ENCODE measurements around the gene JPH4.
"Not testable (repeated sequence)": the region's sequence is repeated elsewhere in the genome, so short reads cannot be mapped to it uniquely, and the experiment has no call there.

The JPH4 gene

GRCh38 chr14:23538050-23538718, 40.4 kb downstream of the JPH4 start:
- no peak for TF ChIP-seq EZH2phosphoT487 (IDR thresholded peaks at IDR 0.05; ENCODE audit: borderline replicate concordance, low read length)
- TF ChIP-seq, protein P1, sequence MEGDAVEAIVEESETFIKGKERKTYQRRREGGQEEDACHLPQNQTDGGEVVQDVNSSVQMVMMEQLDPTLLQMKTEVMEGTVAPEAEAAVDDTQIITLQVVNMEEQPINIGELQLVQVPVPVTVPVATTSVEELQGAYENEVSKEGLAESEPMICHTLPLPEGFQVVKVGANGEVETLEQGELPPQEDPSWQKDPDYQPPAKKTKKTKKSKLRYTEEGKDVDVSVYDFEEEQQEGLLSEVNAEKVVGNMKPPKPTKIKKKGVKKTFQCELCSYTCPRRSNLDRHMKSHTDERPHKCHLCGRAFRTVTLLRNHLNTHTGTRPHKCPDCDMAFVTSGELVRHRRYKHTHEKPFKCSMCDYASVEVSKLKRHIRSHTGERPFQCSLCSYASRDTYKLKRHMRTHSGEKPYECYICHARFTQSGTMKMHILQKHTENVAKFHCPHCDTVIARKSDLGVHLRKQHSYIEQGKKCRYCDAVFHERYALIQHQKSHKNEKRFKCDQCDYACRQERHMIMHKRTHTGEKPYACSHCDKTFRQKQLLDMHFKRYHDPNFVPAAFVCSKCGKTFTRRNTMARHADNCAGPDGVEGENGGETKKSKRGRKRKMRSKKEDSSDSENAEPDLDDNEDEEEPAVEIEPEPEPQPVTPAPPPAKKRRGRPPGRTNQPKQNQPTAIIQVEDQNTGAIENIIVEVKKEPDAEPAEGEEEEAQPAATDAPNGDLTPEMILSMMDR (IDR thresholded peaks at IDR 0.05; ENCODE audit: low read depth, low read length, poor library complexity, severe bottlenecking) = no peak
- no peaks in the 10 kb centered on the region for H3K79me2 ChIP-seq (ENCODE audit: control insufficient read depth, low read length)
- no peaks in the 10 kb centered on the region for H4K20me1 ChIP-seq (ENCODE audit: control insufficient read depth, insufficient read depth, low read depth, low read length)
- H3K27ac ChIP-seq (ENCODE audit: low read depth, low read length) = no peak overlapping the region
- H3K36me3 ChIP-seq (ENCODE audit: control insufficient read depth, low read length) = no peaks in the 10 kb centered on the region
- H3K9me3 ChIP-seq (ENCODE audit: control insufficient read depth, insufficient read depth, low read length) = no peaks in the 10 kb centered on the region
- H3K27me3 ChIP-seq (ENCODE audit: control insufficient read depth, low read length) = no peaks in the 10 kb centered on the region
- no peaks in the 10 kb centered on the region for H3K9me2 ChIP-seq (replicated peaks; ENCODE audit: control insufficient read depth, low read length)
- peaks cover 6% of the 10 kb centered on the region for H3K4me1 ChIP-seq (ENCODE audit: control insufficient read depth, low read length)
- no peaks in the 10 kb centered on the region for H3F3A ChIP-seq (ENCODE audit: control insufficient read depth, insufficient read depth)
- no peak overlapping the region for H3K4me3 ChIP-seq (ENCODE audit: low read length)
- H3K4me2 ChIP-seq (ENCODE audit: low read length) = no peak overlapping the region

DNA sequence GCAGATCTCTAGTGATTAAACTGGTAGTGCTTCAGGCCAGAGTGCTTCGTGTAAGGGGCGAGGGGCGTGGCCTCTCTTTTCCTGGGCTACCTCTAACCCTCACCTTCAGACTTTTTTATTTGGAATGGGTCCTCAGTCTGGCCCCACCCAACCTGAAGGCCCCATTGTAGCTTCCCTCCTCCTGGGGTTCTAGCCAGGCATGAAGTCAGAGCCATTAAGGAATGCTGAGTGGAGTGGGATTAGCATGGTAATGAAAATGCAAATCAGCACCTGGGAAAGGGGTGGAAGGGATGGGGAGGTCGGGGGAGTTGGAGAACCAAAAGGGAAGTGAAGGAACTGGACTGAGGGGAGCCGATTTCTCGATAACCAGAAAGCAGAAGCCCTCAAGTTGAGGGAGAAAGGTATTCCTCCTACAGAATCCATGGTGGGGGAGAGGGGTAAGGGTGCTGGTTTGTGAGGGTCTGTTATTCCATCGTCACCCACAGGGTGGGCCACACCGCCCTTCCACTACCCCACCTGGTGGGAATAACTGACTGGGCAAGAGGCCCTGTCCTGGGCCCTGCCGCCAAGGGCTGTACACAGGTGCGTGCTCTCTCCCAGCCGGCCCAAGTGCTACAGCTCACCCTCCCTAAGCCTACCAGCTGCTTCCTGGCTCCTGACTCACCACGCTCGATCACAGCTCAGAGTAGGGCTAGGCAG, 41.1 kb downstream of the JPH4 start:
- H4K20me1 ChIP-seq (ENCODE audit: control insufficient read depth, insufficient read depth, low read depth, low read length) = no peaks in the 10 kb centered on the region
- no peaks in the 10 kb centered on the region for H3K79me2 ChIP-seq (ENCODE audit: control insufficient read depth, low read length)
- H3K4me2 ChIP-seq (ENCODE audit: low read length) = no peak overlapping the region
- no peaks in the 10 kb centered on the region for H3F3A ChIP-seq (ENCODE audit: control insufficient read depth, insufficient read depth)
- no peak for TF ChIP-seq EZH2phosphoT487 (IDR thresholded peaks at IDR 0.05; ENCODE audit: borderline replicate concordance, low read length)
- TF ChIP-seq, protein P1 (IDR thresholded peaks at IDR 0.05; ENCODE audit: low read depth, low read length, poor library complexity, severe bottlenecking) = no peak
- no peaks in the 10 kb centered on the region for H3K9me3 ChIP-seq (ENCODE audit: control insufficient read depth, insufficient read depth, low read length)
- no peaks in the 10 kb centered on the region for H3K27me3 ChIP-seq (ENCODE audit: control insufficient read depth, low read length)
- H3K4me1 ChIP-seq (ENCODE audit: control insufficient read depth, low read length) = peaks cover 6% of the 10 kb centered on the region
- H3K9me2 ChIP-seq (replicated peaks; ENCODE audit: control insufficient read depth, low read length) = no peaks in the 10 kb centered on the region
- no peak overlapping the region for H3K27ac ChIP-seq (ENCODE audit: low read depth, low read length)
- H3K36me3 ChIP-seq (ENCODE audit: control insufficient read depth, low read length) = no peaks in the 10 kb centered on the region
- H3K4me3 ChIP-seq (ENCODE audit: low read length) = no peak overlapping the region

- H3K27ac ChIP-seq (ENCODE audit: low read depth, low read length); H3K4me3 ChIP-seq (ENCODE audit: low read length): not testable (repeated sequence)
Observed at GRCh38 chr14:23536906-23537305, 41.7 kb downstream of the JPH4 start.

DNA sequence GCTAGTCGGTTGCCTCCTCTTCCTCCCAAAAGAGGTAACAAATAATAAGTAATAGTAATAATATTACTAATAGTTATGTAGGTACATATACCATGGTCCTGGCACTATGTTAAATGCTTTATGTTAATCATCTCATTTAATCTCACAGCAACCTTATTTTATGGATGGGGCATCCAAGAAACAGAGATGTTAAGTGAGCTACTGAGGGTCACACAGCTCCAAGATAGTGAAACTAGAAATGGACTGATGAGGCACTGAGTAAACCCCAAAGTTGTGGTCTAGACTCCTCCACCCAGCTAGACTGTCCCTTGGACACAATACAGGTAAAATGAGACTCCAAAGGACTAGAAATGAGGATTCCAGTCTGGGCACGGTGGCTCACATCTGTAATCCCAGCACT, 42.1 kb downstream of the JPH4 start:
- Histone ChIP-seq H3K4me3 (ENCODE audit: low read length) (no peak overlapping the region), H3K27me3 (ENCODE audit: control insufficient read depth, low read length) (no peaks in the 10 kb centered on the region), H4K20me1 (ENCODE audit: control insufficient read depth, insufficient read depth, low read depth, low read length) (no peaks in the 10 kb centered on the region), H3K27ac (ENCODE audit: low read depth, low read length) (no peak overlapping the region), H3K9me2 (replicated peaks; ENCODE audit: control insufficient read depth, low read length) (no peaks in the 10 kb centered on the region), H3K79me2 (ENCODE audit: control insufficient read depth, low read length) (no peaks in the 10 kb centered on the region), H3F3A (ENCODE audit: control insufficient read depth, insufficient read depth) (no peaks in the 10 kb centered on the region), H3K4me1 (ENCODE audit: control insufficient read depth, low read length) (no peaks in the 10 kb centered on the region), H3K4me2 (ENCODE audit: low read length) (no peak overlapping the region), H3K36me3 (ENCODE audit: control insufficient read depth, low read length) (no peaks in the 10 kb centered on the region), H3K9me3 (ENCODE audit: control insufficient read depth, insufficient read depth, low read length) (no peaks in the 10 kb centered on the region)
- TF ChIP-seq EZH2phosphoT487 (IDR thresholded peaks at IDR 0.05; ENCODE audit: borderline replicate concordance, low read length) = no peak
- TF ChIP-seq, protein P1 (IDR thresholded peaks at IDR 0.05; ENCODE audit: low read depth, low read length, poor library complexity, severe bottlenecking) = no peak

More at GRCh38 chr14:23536906-23537305, 41.7 kb downstream of the JPH4 start:
- H3K4me1 ChIP-seq (ENCODE audit: control insufficient read depth, low read length); H3K27me3 ChIP-seq (ENCODE audit: control insufficient read depth, low read length); H3K9me3 ChIP-seq (ENCODE audit: control insufficient read depth, insufficient read depth, low read length); H3K9me2 ChIP-seq (replicated peaks; ENCODE audit: control insufficient read depth, low read length); H3K4me2 ChIP-seq (ENCODE audit: low read length); H4K20me1 ChIP-seq (ENCODE audit: control insufficient read depth, insufficient read depth, low read depth, low read length); H3K79me2 ChIP-seq (ENCODE audit: control insufficient read depth, low read length); H3K36me3 ChIP-seq (ENCODE audit: control insufficient read depth, low read length); H3F3A ChIP-seq (ENCODE audit: control insufficient read depth, insufficient read depth): not testable (repeated sequence)
